HFFc6 (cell line): Measurements from ENCODE around the gene KIFAP3. TPM values are rescaled to one million over a fixed set of nuclear protein-coding genes. Genes with fewer than 3 reads are reported as not detected.

ENCODE experiments used
- DNase-seq: peaks from one replicate; pipeline ENCODE4 v3.0.0-alpha.2; 2018
- H3K27ac Mint-ChIP-seq: 2 replicates; pipeline ENCODE4 v1.8.0; 2020; ENCODE audit warnings: mild to moderate bottlenecking, mixed read lengths
- H3K27me3 Mint-ChIP-seq: 2 replicates; pipeline ENCODE4 v1.8.0; 2021; ENCODE audit warnings: mild to moderate bottlenecking, moderate library complexity, mixed read lengths; ENCODE audit not compliant: insufficient read depth
- H3K36me3 Mint-ChIP-seq: 2 replicates; pipeline ENCODE4 v1.8.0; 2021; ENCODE audit warnings: low read depth, mixed read lengths
- H3K4me1 Mint-ChIP-seq: 2 replicates; pipeline ENCODE4 v1.8.0; 2020; ENCODE audit warnings: low read depth, mixed read lengths
- H3K4me3 Mint-ChIP-seq: 2 replicates; pipeline ENCODE4 v1.8.0; 2020; ENCODE audit warnings: mild to moderate bottlenecking, moderate library complexity, mixed read lengths
- H3K9me3 Mint-ChIP-seq: 2 replicates; pipeline ENCODE4 v1.8.0; 2020; ENCODE audit warnings: mild to moderate bottlenecking, mixed read lengths
- CTCF ChIP-seq: fragments of 200-600 bp; sonication (generic); IDR thresholded peaks from 2 replicates; pipeline ENCODE4 v1.5.0; 2021; ENCODE audit warnings: antibody characterized with exemption, mild to moderate bottlenecking
- total RNA-seq, 6 experiments: library from RNA; stranded (reverse); fragmentation: NEBNext Ultra II Directional; extraction: Animal tissue kit (Norgen Biotek cat#: 25700); gene quantifications; 2 replicates in 1 of 6; 3 replicates in 5 of 6; pipeline ENCODE4 v1.2.3, GENCODE V29; 2021

The KIFAP3 gene
- total RNA-seq, 6 experiments from 2014 or later, result 21.4 to 26.1 (median 23.4) TPM

GRCh38 chr1:170049176-170049800, 25.2 kb downstream of the KIFAP3 start:
- no peak for TF ChIP-seq CTCF

GRCh38 chr1:170048515-170048914, 26.0 kb downstream of the KIFAP3 start:
- H3K4me3 Mint-ChIP-seq, result no peak overlapping the region
- no peak for DNase-seq
- H3K9me3 Mint-ChIP-seq, result no peaks in the 10 kb centered on the region; the same call in 1 of the 2 replicates
- no peak for TF ChIP-seq CTCF
- H3K4me1 Mint-ChIP-seq, result peaks cover 8% of the 10 kb centered on the region; the same call in 1 of the 2 replicates
- H3K27me3 Mint-ChIP-seq, result no peaks in the 10 kb centered on the region; the same call in 1 of the 2 replicates
- peaks cover 39% of the 10 kb centered on the region for H3K36me3 Mint-ChIP-seq
- no peak overlapping the region for H3K27ac Mint-ChIP-seq

More at GRCh38 chr1:170049176-170049800, 25.2 kb downstream of the KIFAP3 start:
- no peak for DNase-seq
- no peak overlapping the region for H3K4me3 Mint-ChIP-seq
- no peaks in the 10 kb centered on the region; the same call in 1 of the 2 replicates for H3K27me3 Mint-ChIP-seq
- peaks cover 45% of the 10 kb centered on the region for H3K36me3 Mint-ChIP-seq
- peaks cover 3% of the 10 kb centered on the region; the same call in 1 of the 2 replicates for H3K4me1 Mint-ChIP-seq
- H3K27ac Mint-ChIP-seq, result no peak overlapping the region
- H3K9me3 Mint-ChIP-seq, result no peaks in the 10 kb centered on the region; the same call in 1 of the 2 replicates

- Mint-ChIP-seq H3K4me1 (peaks cover 8% of the 10 kb centered on the region; the same call in 1 of the 2 replicates), H3K36me3 (peaks cover 15% of the 10 kb centered on the region), H3K27me3 (no peaks in the 10 kb centered on the region; the same call in 1 of the 2 replicates), H3K27ac (no peak overlapping the region), H3K4me3 (no peak overlapping the region), H3K9me3 (no peaks in the 10 kb centered on the region)
- no peak for TF ChIP-seq CTCF
- DNase-seq, result peak; percentile 32
These were observed 30.3 kb downstream of the KIFAP3 start for GRCh38 chr1:170044187-170044586.

GRCh38 chr1:170041423-170042192, 32.9 kb downstream of the KIFAP3 start:
- no peaks in the 10 kb centered on the region for H3K27me3 Mint-ChIP-seq
- H3K36me3 Mint-ChIP-seq, result peaks cover 11% of the 10 kb centered on the region
- peaks cover 8% of the 10 kb centered on the region; the same call in 1 of the 2 replicates for H3K4me1 Mint-ChIP-seq
- no peaks in the 10 kb centered on the region for H3K9me3 Mint-ChIP-seq
- DNase-seq, result no peak
- H3K4me3 Mint-ChIP-seq, result no peak overlapping the region
- TF ChIP-seq CTCF, result no peak
- H3K27ac Mint-ChIP-seq, result no peak overlapping the region

GRCh38 chr1:170032531-170033280, 41.8 kb downstream of the KIFAP3 start:
- DNase-seq, result peak; percentile 53
- Mint-ChIP-seq H3K4me1 (peaks cover 37% of the 10 kb centered on the region), H3K36me3 (peaks cover 3% of the 10 kb centered on the region), H3K27ac (peak overlapping the region; percentile 71), H3K27me3 (no peaks in the 10 kb centered on the region), H3K4me3 (peak overlapping the region; percentile 60), H3K9me3 (peaks cover 3% of the 10 kb centered on the region)
- no peak for TF ChIP-seq CTCF
